Activated CD8-positive, alpha-beta memory T cell treated with anti-CD3 and anti-CD28 coated beads for 4 hours (primary cell): Measurements from ENCODE around the gene TIPIN.
"Not testable (repeated sequence)": the region's sequence is repeated elsewhere in the genome, so short reads cannot be mapped to it uniquely, and the experiment has no call there.

Experiments
- DNase-seq, 2 donors: peaks; one replicate each; pipeline ENCODE4 v3.0.0-alpha.2; 2020; ENCODE audit warnings: low read depth in 2 of 2

The TIPIN gene

GRCh38 chr15:66356359-66357236 lies at the start of gene TIPIN:
TIPIN (minus strand) TSS chr15:66356685; CDS start chr15:66352947, 3,738 bp downstream.
- DNase-seq = peak; percentile 87 to 95

- no peak for DNase-seq
Observed at GRCh38 chr15:66405615-66406014, 49.1 kb upstream of the TIPIN start.

GRCh38 chr15:66405007-66405406 lies 48.5 kb upstream of the TIPIN start:
- no peak for DNase-seq

GRCh38 chr15:66404532-66404931 lies 48.0 kb upstream of the TIPIN start:
- no peak for DNase-seq

GRCh38 chr15:66404122-66404521 lies 47.6 kb upstream of the TIPIN start:
- no peak for DNase-seq

- DNase-seq = no peak
Observed at GRCh38 chr15:66403323-66403722, 46.8 kb upstream of the TIPIN start.

GRCh38 chr15:66402761-66403284 lies 46.3 kb upstream of the TIPIN start:
- DNase-seq = no peak

GRCh38 chr15:66401130-66402021 lies 44.9 kb upstream of the TIPIN start:
- DNase-seq = no peak

GRCh38 chr15:66400351-66400774 lies 43.9 kb upstream of the TIPIN start:
- DNase-seq = no peak

GRCh38 chr15:66399276-66399675 lies 42.8 kb upstream of the TIPIN start:
- DNase-seq = no peak

GRCh38 chr15:66394915-66395314 lies 38.4 kb upstream of the TIPIN start:
- no peak for DNase-seq

GRCh38 chr15:66394472-66394871 lies 38.0 kb upstream of the TIPIN start:
- DNase-seq = no peak

- DNase-seq = not testable (repeated sequence)
Observed at GRCh38 chr15:66393037-66393436, 36.6 kb upstream of the TIPIN start.

GRCh38 chr15:66390678-66391077 lies 34.2 kb upstream of the TIPIN start:
- no peak for DNase-seq

- DNase-seq = no peak
Observed at GRCh38 chr15:66389859-66390381, 33.4 kb upstream of the TIPIN start.

- DNase-seq = no peak
Observed at GRCh38 chr15:66389098-66389858, 32.8 kb upstream of the TIPIN start.

GRCh38 chr15:66388576-66388975 lies 32.1 kb upstream of the TIPIN start:
- no peak for DNase-seq

- no peak for DNase-seq
Observed at GRCh38 chr15:66388043-66388363, 31.5 kb upstream of the TIPIN start.

GRCh38 chr15:66387163-66388042 lies 30.9 kb upstream of the TIPIN start:
- DNase-seq = peak; percentile 55 to 72
